OCI-LY1 (cell line): ENCODE measurements around the gene EPB41L4A.

Source experiments
- H2AFZ ChIP-seq: fragments of 200-600 bp; sonication (generic), shearing (Covaris generic); 2 replicates; pipeline ENCODE4 v1.6.0; 2014; ENCODE audit warnings: antibody characterized with exemption, mild to moderate bottlenecking, low read length
- H3F3A ChIP-seq: fragments of 200-600 bp; sonication (generic), shearing (Covaris generic); 2 replicates; pipeline ENCODE4 v1.6.0; 2014; ENCODE audit warnings: mild to moderate bottlenecking, antibody characterized with exemption, low read length, moderate library complexity; ENCODE audit not compliant: insufficient read depth
- H3K27ac ChIP-seq: fragments of 200-600 bp; sonication (generic); 2 replicates; pipeline ENCODE4 v1.5.1; 2014; ENCODE audit warnings: low read length, mixed run types, mild to moderate bottlenecking, low read depth; ENCODE audit not compliant: poor library complexity, severe bottlenecking
- H3K27me3 ChIP-seq: fragments of 200-600 bp; sonication (generic); 2 replicates; pipeline ENCODE4 v1.6.0; 2014; ENCODE audit warnings: antibody characterized with exemption, mild to moderate bottlenecking, low read length, moderate library complexity; ENCODE audit not compliant: insufficient read depth
- H3K36me3 ChIP-seq: fragments of 200-600 bp; sonication (generic); 2 replicates; pipeline ENCODE4 v1.6.1; 2014; ENCODE audit warnings: mild to moderate bottlenecking, antibody characterized with exemption, low read length, moderate library complexity, mixed read lengths; ENCODE audit not compliant: insufficient read depth
- H3K4me1 ChIP-seq: fragments of 200-600 bp; sonication (generic); 2 replicates; pipeline ENCODE4 v1.5.1; 2014; ENCODE audit warnings: mild to moderate bottlenecking, low read length, moderate library complexity; ENCODE audit not compliant: insufficient read depth, severe bottlenecking
- H3K4me2 ChIP-seq: fragments of 200-600 bp; sonication (generic), shearing (Covaris generic); 2 replicates; pipeline ENCODE4 v1.6.1; 2014; ENCODE audit warnings: low read length
- H3K4me3 ChIP-seq: fragments of 200-600 bp; sonication (generic); 2 replicates; pipeline ENCODE4 v1.5.1; 2014; ENCODE audit warnings: low read length, low read depth, mild to moderate bottlenecking, mixed read lengths; ENCODE audit not compliant: poor library complexity, severe bottlenecking
- H3K79me2 ChIP-seq: fragments of 200-600 bp; shearing (Covaris generic); 2 replicates; pipeline ENCODE4 v1.6.1; 2016; ENCODE audit warnings: mixed run types, low read length, mixed read lengths; ENCODE audit not compliant: insufficient read depth
- H3K9ac ChIP-seq: fragments of 200-600 bp; sonication (generic), shearing (Covaris generic); 2 replicates; pipeline ENCODE4 v1.6.1; 2014; ENCODE audit warnings: mild to moderate bottlenecking, low read length, mixed read lengths
- H3K9me2 ChIP-seq: fragments of 200-600 bp; sonication (generic), shearing (Covaris generic); 2 replicates; pipeline ENCODE4 v1.6.1; 2014; ENCODE audit warnings: low read depth, mild to moderate bottlenecking, low read length, mixed read lengths
- H3K9me3 ChIP-seq: fragments of 200-600 bp; shearing (Covaris generic); 2 replicates; pipeline ENCODE4 v1.6.1; 2014; ENCODE audit warnings: low read length, mixed read lengths
- H4K20me1 ChIP-seq: fragments of 200-600 bp; sonication (generic), shearing (Covaris generic); 2 replicates; pipeline ENCODE4 v1.6.0; 2016; ENCODE audit warnings: mild to moderate bottlenecking, low read length; ENCODE audit not compliant: insufficient read depth
- EZH2 ChIP-seq: fragments of 200-600 bp; sonication (generic), shearing (Covaris generic); IDR thresholded peaks from 2 replicates; pipeline ENCODE4 v1.8.0; 2017; ENCODE audit warnings: borderline replicate concordance, mixed run types, mild to moderate bottlenecking, antibody characterized with exemption, low read length, moderate library complexity, mixed read lengths
- TF ChIP-seq, protein P1 (sequence below): fragments of 200-600 bp; sonication (generic), shearing (Covaris generic); IDR thresholded peaks from 2 replicates; pipeline ENCODE4 v1.5.1; 2017; ENCODE audit warnings: mild to moderate bottlenecking, antibody characterized with exemption, low read length, moderate library complexity, mixed read lengths

Gene EPB41L4A

DNA sequence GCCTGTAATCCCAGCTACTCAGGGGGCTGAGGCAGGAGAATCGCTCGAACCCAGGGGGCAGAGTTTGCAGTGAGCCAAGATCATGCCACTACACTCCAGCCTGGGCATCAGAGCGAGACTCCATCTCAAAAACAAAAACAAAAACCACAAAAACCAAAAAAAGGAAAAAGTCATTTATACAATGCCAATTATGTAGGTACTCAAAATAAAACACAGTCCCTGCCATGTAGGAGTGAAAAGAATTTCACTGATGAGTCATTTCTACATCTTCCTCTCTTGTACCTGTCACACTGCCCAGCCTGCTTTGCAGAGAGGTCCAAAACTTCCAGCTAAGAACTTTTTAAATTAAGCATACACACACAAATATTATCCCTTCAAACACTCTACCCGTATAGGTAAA is 215.8 kb downstream of the EPB41L4A start:
- TF ChIP-seq, protein P1, sequence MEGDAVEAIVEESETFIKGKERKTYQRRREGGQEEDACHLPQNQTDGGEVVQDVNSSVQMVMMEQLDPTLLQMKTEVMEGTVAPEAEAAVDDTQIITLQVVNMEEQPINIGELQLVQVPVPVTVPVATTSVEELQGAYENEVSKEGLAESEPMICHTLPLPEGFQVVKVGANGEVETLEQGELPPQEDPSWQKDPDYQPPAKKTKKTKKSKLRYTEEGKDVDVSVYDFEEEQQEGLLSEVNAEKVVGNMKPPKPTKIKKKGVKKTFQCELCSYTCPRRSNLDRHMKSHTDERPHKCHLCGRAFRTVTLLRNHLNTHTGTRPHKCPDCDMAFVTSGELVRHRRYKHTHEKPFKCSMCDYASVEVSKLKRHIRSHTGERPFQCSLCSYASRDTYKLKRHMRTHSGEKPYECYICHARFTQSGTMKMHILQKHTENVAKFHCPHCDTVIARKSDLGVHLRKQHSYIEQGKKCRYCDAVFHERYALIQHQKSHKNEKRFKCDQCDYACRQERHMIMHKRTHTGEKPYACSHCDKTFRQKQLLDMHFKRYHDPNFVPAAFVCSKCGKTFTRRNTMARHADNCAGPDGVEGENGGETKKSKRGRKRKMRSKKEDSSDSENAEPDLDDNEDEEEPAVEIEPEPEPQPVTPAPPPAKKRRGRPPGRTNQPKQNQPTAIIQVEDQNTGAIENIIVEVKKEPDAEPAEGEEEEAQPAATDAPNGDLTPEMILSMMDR: no peak
- no peak for TF ChIP-seq EZH2
- Histone ChIP-seq H2AFZ (no peak overlapping the region), H3K4me2 (no peak overlapping the region), H3K36me3 (no peaks in the 10 kb centered on the region), H3K27me3 (no peaks in the 10 kb centered on the region), H3K79me2 (no peaks in the 10 kb centered on the region), H3K9me3 (no peaks in the 10 kb centered on the region), H3K27ac (no peak overlapping the region), H3K4me3 (no peak overlapping the region), H3K9me2 (no peaks in the 10 kb centered on the region), H3K4me1 (no peaks in the 10 kb centered on the region), H4K20me1 (no peaks in the 10 kb centered on the region), H3F3A (no peaks in the 10 kb centered on the region), H3K9ac (no peak overlapping the region)

DNA sequence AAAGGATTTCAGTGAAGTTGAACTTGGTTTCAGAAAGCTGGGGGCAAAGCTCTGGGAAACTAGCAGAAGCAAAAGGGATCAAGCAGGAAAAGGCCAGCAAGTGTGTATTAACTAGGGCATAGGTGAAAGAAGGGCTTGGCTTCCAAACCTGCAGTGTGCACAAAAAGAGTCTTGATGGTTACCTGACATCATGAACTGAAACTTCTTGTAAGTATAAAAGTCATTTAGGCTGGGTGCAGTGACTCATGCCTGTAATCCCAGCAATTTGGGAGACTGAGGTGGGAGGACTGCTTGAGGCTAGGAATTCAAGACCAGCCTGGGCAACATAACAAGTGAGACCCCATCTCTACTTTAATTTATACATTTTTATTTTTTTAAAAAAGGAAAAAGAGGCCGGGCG is 216.4 kb downstream of the EPB41L4A start:
- H3K4me2 ChIP-seq: no peak overlapping the region
- H3F3A ChIP-seq: no peaks in the 10 kb centered on the region
- no peaks in the 10 kb centered on the region for H3K4me1 ChIP-seq
- no peak for TF ChIP-seq EZH2
- TF ChIP-seq, protein P1: no peak
- no peaks in the 10 kb centered on the region for H4K20me1 ChIP-seq
- no peaks in the 10 kb centered on the region for H3K9me2 ChIP-seq
- H2AFZ ChIP-seq: no peak overlapping the region
- H3K36me3 ChIP-seq: no peaks in the 10 kb centered on the region
- H3K79me2 ChIP-seq: no peaks in the 10 kb centered on the region
- no peak overlapping the region for H3K9ac ChIP-seq
- no peak overlapping the region for H3K27ac ChIP-seq
- no peak overlapping the region for H3K4me3 ChIP-seq
- H3K27me3 ChIP-seq: no peaks in the 10 kb centered on the region
- no peaks in the 10 kb centered on the region for H3K9me3 ChIP-seq

DNA sequence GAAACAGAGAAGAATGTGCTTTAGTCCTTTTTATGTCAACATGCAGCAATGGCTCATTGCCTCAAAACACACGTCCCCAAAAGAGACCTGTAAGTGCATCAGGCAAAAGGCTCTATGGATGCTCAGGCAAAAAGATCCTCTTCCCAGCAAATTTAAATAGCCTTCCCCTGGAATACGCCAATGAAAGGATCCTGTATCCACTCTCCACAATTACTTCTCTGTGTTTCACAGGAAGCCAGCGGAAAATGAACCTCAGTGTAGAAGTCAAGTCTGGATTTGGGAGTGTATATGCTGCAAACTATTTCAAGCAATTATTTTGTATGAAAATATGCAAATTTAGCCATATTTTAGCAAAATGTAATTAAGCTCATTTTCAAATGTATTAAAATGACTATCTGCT is 217.9 kb downstream of the EPB41L4A start:
- no peak overlapping the region for H3K4me3 ChIP-seq
- no peaks in the 10 kb centered on the region for H3K79me2 ChIP-seq
- H3K4me1 ChIP-seq: no peaks in the 10 kb centered on the region
- no peaks in the 10 kb centered on the region for H3K36me3 ChIP-seq
- H2AFZ ChIP-seq: no peak overlapping the region
- no peak overlapping the region for H3K9ac ChIP-seq
- TF ChIP-seq EZH2: no peak
- H3K27ac ChIP-seq: no peak overlapping the region
- no peaks in the 10 kb centered on the region for H3F3A ChIP-seq
- H3K9me3 ChIP-seq: no peaks in the 10 kb centered on the region
- no peaks in the 10 kb centered on the region for H3K27me3 ChIP-seq
- no peaks in the 10 kb centered on the region for H3K9me2 ChIP-seq
- H3K4me2 ChIP-seq: no peak overlapping the region
- no peaks in the 10 kb centered on the region for H4K20me1 ChIP-seq

DNA sequence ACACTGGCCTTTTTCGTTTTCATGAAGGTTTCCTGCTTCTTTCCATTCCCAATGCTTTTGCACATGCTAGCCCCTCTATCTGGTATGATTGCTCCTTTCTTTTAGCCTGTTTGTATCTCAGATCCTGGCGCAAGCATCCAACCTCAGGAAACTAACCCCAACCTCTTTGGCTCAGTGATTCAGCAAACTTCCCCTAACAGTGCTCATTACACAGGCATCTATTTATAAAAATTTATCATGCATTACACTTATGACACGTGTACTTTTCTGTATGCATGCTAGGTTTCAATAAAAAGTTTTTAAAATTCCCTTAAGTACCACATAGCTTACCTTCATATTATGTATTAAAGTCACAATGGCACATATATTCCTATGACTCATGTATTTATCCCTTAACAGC is 218.9 kb downstream of the EPB41L4A start:
- Histone ChIP-seq H3K79me2 (no peaks in the 10 kb centered on the region), H3K9me2 (no peaks in the 10 kb centered on the region), H3K9ac (no peak overlapping the region), H3K4me1 (no peaks in the 10 kb centered on the region), H3K9me3 (no peaks in the 10 kb centered on the region), H3K4me3 (no peak overlapping the region), H3K4me2 (no peak overlapping the region), H3K27ac (no peak overlapping the region), H3K36me3 (no peaks in the 10 kb centered on the region), H4K20me1 (no peaks in the 10 kb centered on the region), H2AFZ (no peak overlapping the region), H3F3A (no peaks in the 10 kb centered on the region), H3K27me3 (no peaks in the 10 kb centered on the region)
- no peak for TF ChIP-seq EZH2
- TF ChIP-seq, protein P1: no peak
